WTC11 (cell line): ENCODE results near the gene TBC1D1. TPM values are rescaled to one million over a fixed set of nuclear protein-coding genes. Genes with fewer than 3 reads are reported as not detected.
A peak's percentile ranks its signal among the peaks of the same experiment; 100 is the strongest.

ENCODE experiments used
- ATAC-seq: fragments of 200-7000 bp; cut with Tn5 transposase; 2 replicates; pipeline ENCODE4 v1.10.0; 2021; ENCODE audit warnings: mild to moderate bottlenecking, moderate library complexity
- CTCF ChIA-PET: fragments of 300-600 bp; sonication (Branson Sonifier 250); formaldehyde crosslinking; loops from one replicate; lab custom pipeline; 2021; ENCODE audit warnings: antibody characterized with exemption; lab: Charles Lee
- POLR2A ChIA-PET: fragments of 350-600 bp; sonication (Branson Sonifier 250); formaldehyde crosslinking; loops from one replicate; lab custom pipeline; 2021; ENCODE audit warnings: antibody characterized with exemption; lab: Charles Lee
- DNase-seq: peaks from one replicate; pipeline ENCODE4 v3.0.0; 2021; ENCODE audit warnings: low spot score
- H3K27ac Mint-ChIP-seq: 2 replicates; pipeline ENCODE4 v1.8.0; 2021; ENCODE audit warnings: mixed read lengths
- H3K27me3 Mint-ChIP-seq: 2 replicates; pipeline ENCODE4 v1.8.0; 2021; ENCODE audit warnings: low read depth, mild to moderate bottlenecking, moderate library complexity, mixed read lengths
- H3K36me3 Mint-ChIP-seq: 2 replicates; pipeline ENCODE4 v1.8.0; 2021; ENCODE audit warnings: mixed read lengths
- H3K4me1 Mint-ChIP-seq: 2 replicates; pipeline ENCODE4 v1.8.0; 2022; ENCODE audit warnings: mixed read lengths
- H3K4me3 Mint-ChIP-seq: 2 replicates; pipeline ENCODE4 v1.8.0; 2021; ENCODE audit warnings: mild to moderate bottlenecking, moderate library complexity, mixed read lengths
- H3K9me3 Mint-ChIP-seq: 2 replicates; pipeline ENCODE4 v1.8.0; 2021; ENCODE audit warnings: mixed read lengths
- ATF1 ChIP-seq: sonication (generic); formaldehyde crosslinking; IDR thresholded peaks from 2 replicates; pipeline ENCODE4 v1.8.1; 2023; ENCODE audit warnings: mild to moderate bottlenecking, moderate library complexity, missing genetic modification reagents
- ATF3 ChIP-seq: sonication (generic); formaldehyde crosslinking; conservative IDR thresholded peaks from 2 replicates; pipeline ENCODE4 v1.8.1; 2022; ENCODE audit warnings: mild to moderate bottlenecking, missing genetic modification reagents
- EMX1 ChIP-seq: fragments of 250-450 bp; sonication (Bioruptor Pico); IDR thresholded peaks from 2 replicates; pipeline ENCODE4 v1.8.0; 2021; ENCODE audit warnings: mild to moderate bottlenecking
- FOXK1 ChIP-seq: sonication (generic); formaldehyde crosslinking; IDR thresholded peaks from 2 replicates; pipeline ENCODE4 v1.8.0; 2022; ENCODE audit warnings: mild to moderate bottlenecking, moderate library complexity, missing genetic modification reagents
- FOXP4 ChIP-seq: sonication (generic); formaldehyde crosslinking; IDR thresholded peaks from 2 replicates; pipeline ENCODE4 v1.8.0; 2022; ENCODE audit warnings: mild to moderate bottlenecking, missing genetic modification reagents
- GABPB1 ChIP-seq: sonication (generic); formaldehyde crosslinking; IDR thresholded peaks from 2 replicates; pipeline ENCODE4 v1.8.1; 2023; ENCODE audit warnings: mild to moderate bottlenecking, missing genetic modification reagents
- MAX ChIP-seq: sonication (generic); formaldehyde crosslinking; IDR thresholded peaks from 2 replicates; pipeline ENCODE4 v1.8.0; 2022; ENCODE audit warnings: mild to moderate bottlenecking, missing genetic modification reagents
- MLX ChIP-seq: sonication (generic); formaldehyde crosslinking; IDR thresholded peaks from 2 replicates; pipeline ENCODE4 v1.8.1; 2023; ENCODE audit warnings: mild to moderate bottlenecking, missing genetic modification reagents, moderate library complexity
- MYBL2 ChIP-seq: sonication (generic); formaldehyde crosslinking; IDR thresholded peaks from 2 replicates; pipeline ENCODE4 v1.8.1; 2023; ENCODE audit warnings: mild to moderate bottlenecking, moderate library complexity, missing genetic modification reagents
- NFE2L1 ChIP-seq: sonication (generic); formaldehyde crosslinking; IDR thresholded peaks from 2 replicates; pipeline ENCODE4 v1.8.1; 2023; ENCODE audit warnings: missing genetic modification reagents
- NR1H2 ChIP-seq: sonication (generic); formaldehyde crosslinking; IDR thresholded peaks from 2 replicates; pipeline ENCODE4 v1.9.0; 2021; ENCODE audit warnings: mild to moderate bottlenecking, moderate library complexity, missing genetic modification reagents
- OVOL2 ChIP-seq: fragments of 250-450 bp; sonication (Bioruptor Pico); IDR thresholded peaks from 2 replicates; pipeline ENCODE4 v1.9.0; 2021; ENCODE audit warnings: mild to moderate bottlenecking, borderline replicate concordance
- SMAD3 ChIP-seq: sonication (generic); formaldehyde crosslinking; IDR thresholded peaks from 2 replicates; pipeline ENCODE4 v1.8.0; 2022; ENCODE audit warnings: missing genetic modification reagents, mild to moderate bottlenecking, borderline replicate concordance
- STAT6 ChIP-seq: sonication (generic); formaldehyde crosslinking; conservative IDR thresholded peaks from 2 replicates; pipeline ENCODE4 v1.8.1; 2023; ENCODE audit warnings: mild to moderate bottlenecking, low read depth, missing genetic modification reagents, moderate library complexity
- TP53 ChIP-seq: sonication (generic); formaldehyde crosslinking; IDR thresholded peaks from 2 replicates; pipeline ENCODE4 v1.8.1; 2023; ENCODE audit warnings: mild to moderate bottlenecking, missing genetic modification reagents
- USF2 ChIP-seq: sonication (generic); formaldehyde crosslinking; IDR thresholded peaks from 2 replicates; pipeline ENCODE4 v1.8.1; 2023; ENCODE audit warnings: mild to moderate bottlenecking, missing genetic modification reagents, moderate library complexity
- ZNF423 ChIP-seq: fragments of 250-450 bp; sonication (Bioruptor Pico); IDR thresholded peaks from 2 replicates; pipeline ENCODE4 v2.1.2; 2022; ENCODE audit warnings: mild to moderate bottlenecking, moderate library complexity
- ZNF425 ChIP-seq: fragments of 250-450 bp; sonication (Bioruptor Pico); conservative IDR thresholded peaks from 2 replicates; pipeline ENCODE4 v1.9.0; 2021; ENCODE audit warnings: mild to moderate bottlenecking
- ZNF512 ChIP-seq: sonication (generic); formaldehyde crosslinking; IDR thresholded peaks from 2 replicates; pipeline ENCODE4 v1.8.1; 2022; ENCODE audit warnings: missing genetic modification reagents, borderline replicate concordance
- ZSCAN18 ChIP-seq: fragments of 250-450 bp; sonication (Bioruptor Pico); IDR thresholded peaks from 2 replicates; pipeline ENCODE4 v2.1.2; 2022; ENCODE audit warnings: mild to moderate bottlenecking, moderate library complexity
- total RNA-seq: library from RNA; stranded (reverse); gene quantifications from 3 replicates; pipeline ENCODE4 v1.2.3, GENCODE V29; 2021

The TBC1D1 gene
- total RNA-seq, 1 experiment from 2014 or later = 134 TPM

GRCh38 chr4:38062776-38063097 lies 171.9 kb downstream of the TBC1D1 start:
- ATAC-seq = no peak; the same call in 1 of the 2 replicates
- peak overlapping the region; percentile 7 for H3K27ac Mint-ChIP-seq
- TF ChIP-seq MAX (CRISPR knock-in tag) (no peak), EMX1 (no peak), ZNF512 (CRISPR knock-in tag) (no peak), FOXP4 (no peak), SMAD3 (CRISPR knock-in tag) (no peak), NFE2L1 (CRISPR knock-in tag) (no peak), ZNF425 (CRISPR knock-in tag) (no peak), ATF1 (no peak), NR1H2 (no peak)
- H3K36me3 Mint-ChIP-seq = peaks cover 8% of the 10 kb centered on the region; the same call in 1 of the 2 replicates
- H3K4me3 Mint-ChIP-seq = no peak overlapping the region
- H3K4me1 Mint-ChIP-seq = peaks cover 11% of the 10 kb centered on the region
- POLR2A ChIA-PET = no interaction called here
- CTCF ChIA-PET = interaction anchor here (0.5 to 1.0 kb wide), 6 partner anchors 52 to 259 kb away, joined by 3 to 4 read pairs (median 3); no protein-coding TSS in a partner anchor
- H3K9me3 Mint-ChIP-seq = no peaks in the 10 kb centered on the region
- H3K27me3 Mint-ChIP-seq = no peaks in the 10 kb centered on the region
- DNase-seq = no peak

GRCh38 chr4:38065176-38065575 lies 174.3 kb downstream of the TBC1D1 start:
- DNase-seq (no peak), ATAC-seq (no peak)
- Mint-ChIP-seq H3K36me3 (peaks cover 3% of the 10 kb centered on the region; the same call in 1 of the 2 replicates), H3K27ac (no peak overlapping the region), H3K4me3 (no peak overlapping the region), H3K9me3 (no peaks in the 10 kb centered on the region), H3K4me1 (peaks cover 25% of the 10 kb centered on the region), H3K27me3 (no peaks in the 10 kb centered on the region)
- TF ChIP-seq ZNF423 (CRISPR knock-in tag) = no peak
- no peak for TF ChIP-seq SMAD3 (CRISPR knock-in tag)
- no peak for TF ChIP-seq TP53 (CRISPR knock-in tag)
- ChIA-PET POLR2A (interaction anchor here (0.6 to 0.7 kb wide), 2 partner anchors 664 to 1033 kb away, joined by 4 to 5 read pairs; no protein-coding TSS in a partner anchor), CTCF (interaction anchor here (0.6 to 2.2 kb wide), 4 partner anchors 17 to 459 kb away, joined by 3 to 7 read pairs (median 4); no protein-coding TSS in a partner anchor)

GRCh38 chr4:38065900-38066299 lies 175.0 kb downstream of the TBC1D1 start:
- H3K4me3 Mint-ChIP-seq = no peak overlapping the region
- no peaks in the 10 kb centered on the region for H3K27me3 Mint-ChIP-seq
- POLR2A ChIA-PET = no interaction called here
- CTCF ChIA-PET = interaction anchor here (0.9 to 2.2 kb wide), 3 partner anchors 49 to 239 kb away, joined by 3 to 7 read pairs (median 4); partner anchors contain the start of gene PGM2
- peaks cover 28% of the 10 kb centered on the region for H3K4me1 Mint-ChIP-seq
- DNase-seq (no peak), ATAC-seq (no peak)
- H3K9me3 Mint-ChIP-seq = no peaks in the 10 kb centered on the region
- no peaks in the 10 kb centered on the region; the same call in 1 of the 2 replicates for H3K36me3 Mint-ChIP-seq
- no peak overlapping the region for H3K27ac Mint-ChIP-seq
- TF ChIP-seq ATF3 (no peak), GABPB1 (no peak), OVOL2 (CRISPR knock-in tag) (no peak), ZSCAN18 (CRISPR knock-in tag) (no peak), USF2 (CRISPR knock-in tag) (no peak), MYBL2 (no peak), STAT6 (CRISPR knock-in tag) (no peak), MLX (CRISPR knock-in tag) (no peak), FOXK1 (no peak)
